Testis (tissue), 3 donors: Measurements from ENCODE around the gene PEX26. TPM values are rescaled to one million over a fixed set of nuclear protein-coding genes. Genes with fewer than 3 reads are reported as not detected.
"Not testable (repeated sequence)": the region's sequence is repeated elsewhere in the genome, so short reads cannot be mapped to it uniquely, and the experiment has no call there.

Experiments used
- DNase-seq: peaks from one replicate; pipeline ENCODE4 v3.0.0-alpha.2; 2019
- H3K27ac ChIP-seq, 2 donors: fragments of 200-600 bp; sonication (generic); one replicate each; pipeline ENCODE4 v1.5.1; 2019
- H3K27me3 ChIP-seq: fragments of 200-600 bp; sonication (generic); one replicate; pipeline ENCODE4 v1.5.1; 2019
- H3K36me3 ChIP-seq: fragments of 200-600 bp; sonication (generic); one replicate; pipeline ENCODE4 v1.5.1; 2017; ENCODE audit warnings: low read depth; ENCODE audit errors: missing control alignments
- H3K4me1 ChIP-seq: fragments of 200-600 bp; sonication (generic); one replicate; pipeline ENCODE4 v1.5.1; 2019
- H3K4me3 ChIP-seq, 2 donors: fragments of 200-600 bp; sonication (generic); one replicate each; pipeline ENCODE4 v1.5.1; 2017 to 2019
- H3K9me3 ChIP-seq: fragments of 200-600 bp; sonication (generic); one replicate; pipeline ENCODE4 v1.5.1; 2017
- CTCF ChIP-seq, 3 experiments: fragments of 450-650 bp in 2 of 3; fragments of 200-600 bp in 1 of 3; sonication (generic) in 1 of 3; IDR thresholded peaks; one replicate each; pipeline ENCODE4 v1.5.1; 2016 to 2019; ENCODE audit warnings: antibody characterized with exemption in 3 of 3, mild to moderate bottlenecking in 2 of 3, moderate library complexity in 1 of 3
- POLR2A ChIP-seq: fragments of 450-650 bp; IDR thresholded peaks from one replicate; pipeline ENCODE4 v1.6.1; 2017; ENCODE audit warnings: antibody characterized with exemption, mild to moderate bottlenecking, moderate library complexity
- WGBS, 2 donors: methylation state at CpG; one replicate each; pipeline ENCODE4 v1.1.5; 2018; 5-methylcytosine and 5-hydroxymethylcytosine counted together
- intact Hi-C: fragments of 100-400 bp; cut with DNase I; formaldehyde crosslinking; loops from one replicate; pipeline ENCODE4 v1.15.1; 2023; ENCODE audit warnings: low total_unique reads
- polyA plus RNA-seq: library from polyadenylated mRNA; stranded (reverse); fragments of 350-450 nt; fragmentation: Illumina TruSeq; extraction: RNeasy Lipid Tissue Mini Kit (QIAGEN cat#74804); gene quantifications from one replicate; pipeline ENCODE4 v1.2.3, GENCODE V29; 2014; ENCODE audit warnings: low read depth, low replicate concordance; ENCODE audit not compliant: insufficient read depth
- total RNA-seq, 2 donors: library from RNA; depleted of rRNA; stranded (reverse); fragments of >200 nt; gene quantifications; one replicate each; pipeline ENCODE4 v1.2.3, GENCODE V29; 2016

The PEX26 gene
- total and polyA plus RNA-seq, 3 donors from 2014 or later, result 16.8 to 33.4 (median 29.1) TPM

- no peak overlapping the region for H3K27ac ChIP-seq
- no peaks in the 10 kb centered on the region for H3K27me3 ChIP-seq
- no peak overlapping the region for H3K4me3 ChIP-seq
- intact Hi-C loops, result no loop called here
- H3K4me1 ChIP-seq, result no peaks in the 10 kb centered on the region
- DNase-seq, result no peak
- H3K9me3 ChIP-seq, result no peaks in the 10 kb centered on the region
- TF ChIP-seq POLR2A (no peak), CTCF (IDR thresholded peaks at IDR 0.05) (no peak)
- no peaks in the 10 kb centered on the region for H3K36me3 ChIP-seq
- 94 to 99% methylated on average over 3 of the region's 3 CpGs for WGBS, 2 donors
These were observed 23.0 kb downstream of the PEX26 start for GRCh38 chr22:18100781-18101180.

- no peak overlapping the region for H3K4me3 ChIP-seq
- no peaks in the 10 kb centered on the region for H3K36me3 ChIP-seq
- no peaks in the 10 kb centered on the region for H3K4me1 ChIP-seq
- intact Hi-C loops, result no loop called here
- no peaks in the 10 kb centered on the region for H3K27me3 ChIP-seq
- no peak for DNase-seq
- H3K9me3 ChIP-seq, result no peaks in the 10 kb centered on the region
- 88 to 93% methylated on average over 4 of the region's 4 CpGs for WGBS, 2 donors
- TF ChIP-seq CTCF (IDR thresholded peaks at IDR 0.05), result no peak
- no peak for TF ChIP-seq POLR2A
- no peak overlapping the region for H3K27ac ChIP-seq
These were observed 23.7 kb downstream of the PEX26 start for GRCh38 chr22:18101536-18101935.

DNA sequence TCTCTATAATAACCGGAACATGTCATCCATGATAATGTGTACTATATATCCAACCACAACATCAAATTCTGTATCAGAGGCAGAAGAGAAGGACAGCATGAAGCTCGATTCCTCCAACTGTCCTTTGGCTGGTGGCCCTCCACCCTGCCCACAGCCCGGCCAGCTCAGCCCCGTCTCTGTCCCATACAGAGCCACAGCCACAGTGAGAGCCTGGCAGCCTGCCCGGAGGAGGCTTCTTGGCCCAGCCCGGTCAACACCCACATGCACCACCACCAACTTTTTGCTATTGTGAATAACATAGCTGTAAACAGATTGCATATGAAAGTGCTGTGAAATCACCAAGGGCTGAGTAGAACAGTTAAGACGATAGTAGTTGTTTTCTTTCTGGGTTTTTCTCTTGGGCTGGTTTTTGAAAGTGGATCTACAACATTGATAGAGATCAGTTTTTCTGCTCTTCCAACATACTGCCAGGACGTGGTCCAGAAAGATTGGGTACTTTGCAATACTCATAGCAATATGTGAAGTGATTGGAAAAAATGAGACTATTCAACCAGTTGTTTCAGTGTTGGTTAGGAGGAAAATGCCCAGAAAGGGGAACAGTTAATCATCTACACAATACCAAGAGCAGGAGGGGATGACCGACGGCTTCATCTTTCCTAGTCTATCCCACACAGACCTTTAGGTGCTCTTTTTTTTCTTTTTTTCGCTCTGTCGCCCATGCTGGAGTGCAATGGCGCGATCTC lies 25.9 kb downstream of the PEX26 start:
- Histone ChIP-seq H3K27me3 (no peaks in the 10 kb centered on the region), H3K9me3 (no peaks in the 10 kb centered on the region), H3K4me3 (no peak overlapping the region), H3K36me3 (no peaks in the 10 kb centered on the region), H3K4me1 (no peaks in the 10 kb centered on the region), H3K27ac (no peak overlapping the region)
- no peak for DNase-seq
- TF ChIP-seq POLR2A, result no peak
- no peak for TF ChIP-seq CTCF (IDR thresholded peaks at IDR 0.05)
- 93 to 95% methylated on average over 14 of the region's 14 CpGs for WGBS, 2 donors
- intact Hi-C loops, result no loop called here

GRCh38 chr22:18104566-18104965 lies 26.8 kb downstream of the PEX26 start:
- TF ChIP-seq CTCF (IDR thresholded peaks at IDR 0.05) (no peak), POLR2A (no peak)
- DNase-seq, result no peak
- H3K9me3 ChIP-seq, result no peaks in the 10 kb centered on the region
- 93 to 94% methylated on average over 4 of the region's 4 CpGs for WGBS, 2 donors
- no peak overlapping the region for H3K4me3 ChIP-seq
- no peak overlapping the region for H3K27ac ChIP-seq
- intact Hi-C loops, result no loop called here
- H3K27me3 ChIP-seq, result no peaks in the 10 kb centered on the region
- H3K36me3 ChIP-seq, result no peaks in the 10 kb centered on the region
- no peaks in the 10 kb centered on the region for H3K4me1 ChIP-seq

GRCh38 chr22:18105981-18106380 lies 28.2 kb downstream of the PEX26 start:
- intact Hi-C loops, H3K27me3 ChIP-seq, H3K9me3 ChIP-seq, DNase-seq, H3K27ac ChIP-seq, H3K36me3 ChIP-seq, H3K4me3 ChIP-seq: not testable (repeated sequence)
- WGBS, 2 donors, result 91 to 92% methylated on average over 7 of the region's 7 CpGs
- H3K4me1 ChIP-seq, result peaks cover 11% of the 10 kb centered on the region

GRCh38 chr22:18106550-18107341 lies 29.0 kb downstream of the PEX26 start:
- H3K9me3 ChIP-seq, H3K27me3 ChIP-seq, H3K4me3 ChIP-seq, H3K27ac ChIP-seq, H3K36me3 ChIP-seq, DNase-seq, intact Hi-C loops: not testable (repeated sequence)
- 51 to 73% methylated on average over 4 of the region's 4 CpGs for WGBS, 2 donors
- peaks cover 12% of the 10 kb centered on the region for H3K4me1 ChIP-seq
